Activated T-cell treated with anti-CD3 and anti-CD28 coated beads, Interleukin-2, amount 50 U/mL, for 24 hours (primary cell): ENCODE results near the gene ABCC8.

Source experiments
- DNase-seq: peaks from one replicate; pipeline ENCODE4 v3.0.0-alpha.2; 2020
- H3K27ac Mint-ChIP-seq: 2 replicates; pipeline ENCODE4 v1.8.0; 2020; ENCODE audit warnings: mild to moderate bottlenecking, mixed read lengths
- H3K27me3 Mint-ChIP-seq: 2 replicates; pipeline ENCODE4 v1.8.0; 2020; ENCODE audit warnings: mixed read lengths
- H3K36me3 Mint-ChIP-seq: 2 replicates; pipeline ENCODE4 v1.8.0; 2020; ENCODE audit warnings: low read depth, mixed read lengths
- H3K4me1 Mint-ChIP-seq: 2 replicates; pipeline ENCODE4 v1.8.0; 2020; ENCODE audit warnings: low read depth, mixed read lengths
- H3K4me3 Mint-ChIP-seq: 2 replicates; pipeline ENCODE4 v1.8.0; 2020; ENCODE audit warnings: mild to moderate bottlenecking, moderate library complexity, mixed read lengths
- H3K9me3 Mint-ChIP-seq: 2 replicates; pipeline ENCODE4 v1.8.0; 2020; ENCODE audit warnings: mixed read lengths

Gene ABCC8

GRCh38 chr11:17378655-17379054 is 98.0 kb downstream of the ABCC8 start:
- peaks cover 5% of the 10 kb centered on the region for H3K9me3 Mint-ChIP-seq
- H3K27ac Mint-ChIP-seq: no peak overlapping the region
- no peak overlapping the region for H3K4me3 Mint-ChIP-seq
- peaks cover 12% of the 10 kb centered on the region for H3K36me3 Mint-ChIP-seq
- DNase-seq: no peak
- no peaks in the 10 kb centered on the region for H3K4me1 Mint-ChIP-seq
- no peaks in the 10 kb centered on the region for H3K27me3 Mint-ChIP-seq

- no peak overlapping the region for H3K4me3 Mint-ChIP-seq
- H3K27me3 Mint-ChIP-seq: no peaks in the 10 kb centered on the region
- H3K27ac Mint-ChIP-seq: no peak overlapping the region
Observed at GRCh38 chr11:17376493-17376892, 100.2 kb downstream of the ABCC8 start.

GRCh38 chr11:17375547-17375946 is 101.1 kb downstream of the ABCC8 start:
- Mint-ChIP-seq H3K4me3 (no peak overlapping the region), H3K9me3 (peaks cover 28% of the 10 kb centered on the region), H3K36me3 (peaks cover 43% of the 10 kb centered on the region), H3K4me1 (no peaks in the 10 kb centered on the region), H3K27me3 (no peaks in the 10 kb centered on the region), H3K27ac (no peak overlapping the region)
- no peak for DNase-seq

More at GRCh38 chr11:17376493-17376892, 100.2 kb downstream of the ABCC8 start:
- H3K36me3 Mint-ChIP-seq: peaks cover 34% of the 10 kb centered on the region
- H3K9me3 Mint-ChIP-seq: peaks cover 19% of the 10 kb centered on the region
- no peaks in the 10 kb centered on the region for H3K4me1 Mint-ChIP-seq
- DNase-seq: no peak

- H3K36me3 Mint-ChIP-seq: peaks cover 79% of the 10 kb centered on the region
- H3K4me3 Mint-ChIP-seq: no peak overlapping the region
- no peaks in the 10 kb centered on the region for H3K27me3 Mint-ChIP-seq
- no peak for DNase-seq
- H3K27ac Mint-ChIP-seq: no peak overlapping the region
- peaks cover 49% of the 10 kb centered on the region for H3K9me3 Mint-ChIP-seq
- H3K4me1 Mint-ChIP-seq: peaks cover 8% of the 10 kb centered on the region
Observed at GRCh38 chr11:17371614-17372013, 105.0 kb downstream of the ABCC8 start.

GRCh38 chr11:17369684-17370243 is 106.9 kb downstream of the ABCC8 start:
- no peaks in the 10 kb centered on the region for H3K27me3 Mint-ChIP-seq
- peaks cover 49% of the 10 kb centered on the region for H3K9me3 Mint-ChIP-seq
- H3K36me3 Mint-ChIP-seq: peaks cover 82% of the 10 kb centered on the region
- peaks cover 8% of the 10 kb centered on the region for H3K4me1 Mint-ChIP-seq
- DNase-seq: no peak
- no peak overlapping the region for H3K4me3 Mint-ChIP-seq
- no peak overlapping the region for H3K27ac Mint-ChIP-seq

- DNase-seq: no peak
- Mint-ChIP-seq H3K4me1 (peaks cover 8% of the 10 kb centered on the region), H3K36me3 (peaks cover 78% of the 10 kb centered on the region), H3K27ac (no peak overlapping the region), H3K9me3 (peaks cover 47% of the 10 kb centered on the region), H3K27me3 (no peaks in the 10 kb centered on the region), H3K4me3 (no peak overlapping the region)
Observed at GRCh38 chr11:17369094-17369493, 107.6 kb downstream of the ABCC8 start.

GRCh38 chr11:17368551-17368950 is 108.1 kb downstream of the ABCC8 start:
- Mint-ChIP-seq H3K4me3 (no peak overlapping the region), H3K27ac (no peak overlapping the region), H3K27me3 (no peaks in the 10 kb centered on the region), H3K9me3 (peaks cover 46% of the 10 kb centered on the region), H3K4me1 (peaks cover 8% of the 10 kb centered on the region), H3K36me3 (peaks cover 74% of the 10 kb centered on the region)
- no peak for DNase-seq

- H3K4me1 Mint-ChIP-seq: peaks cover 8% of the 10 kb centered on the region
- H3K27ac Mint-ChIP-seq: no peak overlapping the region
- no peak for DNase-seq
- H3K27me3 Mint-ChIP-seq: no peaks in the 10 kb centered on the region
- no peak overlapping the region for H3K4me3 Mint-ChIP-seq
- H3K36me3 Mint-ChIP-seq: peaks cover 54% of the 10 kb centered on the region
- H3K9me3 Mint-ChIP-seq: peaks cover 32% of the 10 kb centered on the region
Observed at GRCh38 chr11:17366495-17366894, 110.2 kb downstream of the ABCC8 start.

GRCh38 chr11:17354601-17354991 is 122.0 kb downstream of the ABCC8 start:
- Mint-ChIP-seq H3K9me3 (no peaks in the 10 kb centered on the region), H3K4me1 (peaks cover 40% of the 10 kb centered on the region), H3K36me3 (peaks cover 21% of the 10 kb centered on the region), H3K27ac (peak overlapping the region; percentile 51), H3K27me3 (no peaks in the 10 kb centered on the region), H3K4me3 (peak overlapping the region; percentile 78)
- DNase-seq: no peak

GRCh38 chr11:17353821-17354600 is 122.6 kb downstream of the ABCC8 start:
- H3K36me3 Mint-ChIP-seq: peaks cover 16% of the 10 kb centered on the region
- H3K27ac Mint-ChIP-seq: peak overlapping the region; percentile 79
- DNase-seq: no peak
- peaks cover 2% of the 10 kb centered on the region for H3K27me3 Mint-ChIP-seq
- H3K9me3 Mint-ChIP-seq: no peaks in the 10 kb centered on the region
- H3K4me1 Mint-ChIP-seq: peaks cover 40% of the 10 kb centered on the region
- H3K4me3 Mint-ChIP-seq: peak overlapping the region; percentile 78

- H3K4me1 Mint-ChIP-seq: peaks cover 40% of the 10 kb centered on the region
- H3K27ac Mint-ChIP-seq: peak overlapping the region; percentile 79
- H3K27me3 Mint-ChIP-seq: peaks cover 2% of the 10 kb centered on the region
Observed at GRCh38 chr11:17352950-17353820, 123.5 kb downstream of the ABCC8 start.

GRCh38 chr11:17351510-17352176 is 125.0 kb downstream of the ABCC8 start, which contains the start of gene NCR3LG1:
Gene NCR3LG1, plus strand, starts transcription at chr11:17351800. Its CDS starts 170 bp downstream, at chr11:17351970.
- Mint-ChIP-seq H3K27me3 (peaks cover 2% of the 10 kb centered on the region), H3K4me1 (peaks cover 40% of the 10 kb centered on the region), H3K9me3 (no peaks in the 10 kb centered on the region), H3K36me3 (peaks cover 6% of the 10 kb centered on the region), H3K27ac (peak within 1 kb of the TSS; percentile 74), H3K4me3 (peak within 1 kb of the TSS; percentile 78)
- peak; percentile 75 for DNase-seq

More at GRCh38 chr11:17352950-17353820, 123.5 kb downstream of the ABCC8 start:
- Mint-ChIP-seq H3K36me3 (peaks cover 10% of the 10 kb centered on the region), H3K9me3 (no peaks in the 10 kb centered on the region), H3K4me3 (peak overlapping the region; percentile 78)
- peak; percentile 75 for DNase-seq

GRCh38 chr11:17351172-17351509 is 125.5 kb downstream of the ABCC8 start:
- no peak for DNase-seq
- Mint-ChIP-seq H3K9me3 (no peaks in the 10 kb centered on the region), H3K4me1 (peaks cover 40% of the 10 kb centered on the region), H3K36me3 (peaks cover 2% of the 10 kb centered on the region), H3K4me3 (peak overlapping the region; percentile 78), H3K27ac (peak overlapping the region; percentile 74), H3K27me3 (peaks cover 2% of the 10 kb centered on the region)
